Stimulated activated CD8-positive, alpha-beta memory T cell treated with anti-CD3 and anti-CD28 coated beads, Interleukin-7, amount 100 ng/mL, for 48 hours (primary cell): ENCODE data around the gene ZNF701.

Experiments
- DNase-seq, 2 donors: peaks; one replicate each; pipeline ENCODE4 v3.0.0-alpha.2; 2020; ENCODE audit warnings: low read depth in 1 of 2; ENCODE audit errors: extremely low read depth in 1 of 2

Gene ZNF701

DNA sequence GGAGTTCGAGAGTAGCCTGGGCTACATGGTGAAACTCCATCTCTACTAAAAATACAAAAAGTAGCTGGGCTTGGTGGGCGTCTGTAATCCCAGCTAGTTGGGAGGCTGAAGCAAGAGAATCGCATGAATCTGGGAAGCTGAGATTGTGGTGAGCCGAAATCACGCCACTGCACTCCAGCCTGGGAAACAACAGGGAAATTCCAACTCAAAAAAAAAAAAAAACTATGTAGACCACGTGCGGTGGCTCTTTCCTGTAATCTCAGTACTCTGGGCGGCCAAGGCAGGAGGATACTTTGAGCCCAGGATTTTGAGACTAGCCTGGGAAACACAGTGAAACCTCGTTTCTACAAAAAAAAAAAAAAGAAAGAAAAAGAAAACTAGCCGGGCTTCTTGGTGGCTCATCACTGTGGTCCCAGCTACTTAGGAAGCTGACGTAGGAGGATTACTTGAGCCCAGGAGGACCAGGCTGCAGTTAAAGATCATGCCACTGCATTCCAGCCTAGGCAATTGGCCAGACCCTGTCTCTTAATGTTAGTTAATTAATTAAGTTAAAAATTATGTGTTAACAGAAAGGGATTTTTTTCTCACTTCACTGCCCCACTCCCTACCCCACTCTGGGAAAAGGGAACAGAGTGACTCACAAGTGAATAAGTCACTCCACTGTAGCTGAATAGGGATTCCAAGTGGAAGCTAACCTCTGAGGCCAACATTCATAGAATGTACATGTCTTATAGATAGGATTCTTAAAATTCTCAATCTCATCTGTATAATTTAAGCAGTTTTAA lies 65.9 kb downstream of the ZNF701 start:
- DNase-seq, result no peak
